HG02938 (cell line): ENCODE results near the gene NDUFAF3.
"Not testable (repeated sequence)": the region's sequence is repeated elsewhere in the genome, so short reads cannot be mapped to it uniquely, and the experiment has no call there.

ENCODE experiments used
- ATAC-seq: cut with Tn5 transposase; IDR thresholded peaks from one replicate; pipeline ENCODE4 v1.9.1; 2021; ENCODE audit warnings: mild to moderate bottlenecking, moderate library complexity; ENCODE audit not compliant: unreplicated experiment

NDUFAF3 gene

DNA sequence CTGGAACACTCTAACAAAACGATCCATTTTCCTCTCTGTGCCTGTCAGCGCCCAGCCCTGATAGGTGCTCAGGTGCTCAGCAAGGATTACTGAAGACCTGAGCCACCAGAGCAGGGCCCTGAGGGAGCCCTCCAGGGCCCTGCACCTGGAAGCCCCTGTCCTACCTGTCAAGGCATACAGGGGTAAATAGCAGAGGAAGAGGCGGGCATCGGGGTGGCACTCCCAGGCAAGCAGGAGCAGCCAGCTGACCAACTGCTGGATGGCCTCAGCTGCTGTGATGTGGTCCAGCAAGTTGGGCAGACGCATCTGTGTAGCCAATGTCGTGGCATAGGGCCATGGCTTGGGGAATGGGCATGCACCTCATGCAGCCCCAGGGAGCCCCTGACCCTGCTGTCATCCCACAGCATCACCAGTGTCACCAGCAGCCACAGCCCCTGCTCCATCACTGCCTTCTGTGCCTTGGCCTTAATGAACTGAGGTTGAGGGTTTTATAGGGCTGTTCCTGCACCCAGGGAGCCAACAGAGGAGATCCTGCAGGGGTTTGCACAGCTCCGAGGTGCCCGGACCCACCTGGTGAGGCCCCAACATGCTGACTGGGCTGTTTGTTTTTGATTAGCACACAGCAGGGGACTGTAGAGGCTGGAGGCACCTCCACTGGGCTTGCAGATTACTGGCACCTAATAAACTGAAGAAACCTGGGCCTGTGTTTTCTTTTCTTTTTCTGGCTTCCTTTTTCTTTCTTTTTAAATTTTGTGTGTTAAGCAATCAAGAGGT, 22.6 kb upstream of the NDUFAF3 start:
- ATAC-seq = no peak

DNA sequence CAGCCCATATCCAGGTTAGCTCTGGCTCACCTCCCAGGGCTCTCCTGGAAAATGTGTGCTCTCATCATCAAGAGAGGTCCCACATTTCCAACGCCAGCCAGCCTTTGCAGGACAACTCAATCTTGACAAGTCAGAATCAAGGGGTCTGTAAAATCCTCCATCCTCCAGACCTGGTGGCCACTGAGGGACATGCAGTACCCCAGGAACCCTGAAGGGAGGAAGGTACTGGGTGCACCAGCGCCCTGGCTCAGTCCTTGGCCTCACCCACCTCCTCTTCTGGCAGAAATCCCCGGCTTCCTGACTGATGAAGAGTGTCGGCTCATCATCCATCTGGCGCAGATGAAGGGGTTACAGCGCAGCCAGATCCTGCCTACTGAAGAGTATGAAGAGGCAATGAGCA, 20.8 kb upstream of the NDUFAF3 start:
- no peak for ATAC-seq

DNA sequence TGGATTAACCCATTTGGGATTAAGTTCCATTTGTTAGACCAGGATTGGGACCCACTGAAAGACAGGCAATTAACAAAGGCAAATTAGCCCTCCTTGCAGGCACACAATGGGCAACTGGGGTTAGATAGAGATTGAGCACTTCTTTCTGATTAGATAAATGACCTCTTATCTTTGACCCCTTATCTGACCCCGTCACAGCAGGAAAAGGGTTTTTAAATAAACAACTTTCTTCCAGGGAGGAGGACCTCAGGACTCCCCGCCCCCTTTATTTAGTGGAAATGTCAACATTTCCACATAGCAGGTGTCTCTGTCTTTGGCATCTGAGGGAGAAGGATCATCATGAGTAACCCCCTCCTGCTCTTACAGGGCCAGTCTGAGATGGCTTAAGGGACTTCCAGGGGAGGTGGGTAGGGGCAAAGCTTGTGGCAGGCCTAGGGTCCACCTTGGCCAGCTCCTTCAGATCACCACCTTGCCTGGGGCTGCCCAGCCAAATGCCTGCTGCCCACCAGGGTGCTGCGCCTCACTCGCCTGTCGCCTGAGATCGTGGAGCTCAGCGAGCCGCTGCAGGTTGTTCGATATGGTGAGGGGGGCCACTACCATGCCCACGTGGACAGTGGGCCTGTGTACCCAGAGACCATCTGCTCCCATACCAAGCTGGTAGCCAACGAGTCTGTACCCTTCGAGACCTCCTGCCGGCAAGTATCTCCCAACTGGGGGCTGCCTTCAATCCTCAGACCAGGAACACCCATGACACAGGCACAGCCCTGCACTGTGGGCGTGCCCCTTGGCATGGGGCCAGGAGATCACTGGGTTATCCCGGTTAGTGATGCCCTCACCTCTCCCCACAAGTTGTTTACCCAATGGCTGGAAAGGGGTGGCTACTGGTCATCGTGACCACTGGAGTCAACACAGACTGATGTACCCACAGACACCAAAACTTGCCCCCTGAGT, 17.3 kb upstream of the NDUFAF3 start:
- ATAC-seq = no peak

DNA sequence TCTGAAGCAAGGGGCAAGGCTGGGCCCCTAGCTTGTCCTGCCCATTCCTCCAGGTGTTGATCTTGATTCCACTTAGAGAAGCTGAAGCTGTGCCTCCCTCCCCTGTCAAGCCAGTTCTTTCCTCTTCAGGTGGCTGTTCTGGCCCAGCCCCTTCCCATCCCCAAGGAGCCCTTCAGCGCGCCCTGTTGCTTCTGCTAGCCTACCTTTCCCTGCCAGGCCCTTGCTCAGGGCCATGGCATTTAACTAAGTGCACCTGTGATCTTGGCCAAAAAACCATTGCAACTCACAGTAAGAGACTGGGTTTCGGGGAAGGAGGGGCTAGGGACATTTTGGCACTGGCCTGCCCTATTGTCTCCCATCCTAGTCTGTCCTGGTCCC, 16.6 kb upstream of the NDUFAF3 start:
- ATAC-seq = no peak

DNA sequence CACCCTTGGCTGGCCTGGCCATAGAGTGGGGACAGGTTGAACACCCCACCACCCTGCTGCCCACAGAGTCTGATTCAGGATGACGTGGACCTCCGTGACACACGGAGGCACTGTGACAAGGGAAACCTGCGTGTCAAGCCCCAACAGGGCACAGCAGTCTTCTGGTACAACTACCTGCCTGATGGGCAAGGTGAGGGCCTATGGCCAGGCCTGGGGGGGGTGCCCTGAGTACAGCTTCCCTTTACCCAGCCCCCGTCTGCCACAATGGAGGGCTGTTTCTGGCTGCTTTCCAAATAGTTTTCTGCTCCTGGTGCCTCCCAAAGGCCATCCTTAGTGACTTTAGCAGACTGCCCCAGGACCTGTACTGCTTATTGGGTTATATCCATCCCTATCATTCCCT, 15.9 kb upstream of the NDUFAF3 start:
- no peak for ATAC-seq

DNA sequence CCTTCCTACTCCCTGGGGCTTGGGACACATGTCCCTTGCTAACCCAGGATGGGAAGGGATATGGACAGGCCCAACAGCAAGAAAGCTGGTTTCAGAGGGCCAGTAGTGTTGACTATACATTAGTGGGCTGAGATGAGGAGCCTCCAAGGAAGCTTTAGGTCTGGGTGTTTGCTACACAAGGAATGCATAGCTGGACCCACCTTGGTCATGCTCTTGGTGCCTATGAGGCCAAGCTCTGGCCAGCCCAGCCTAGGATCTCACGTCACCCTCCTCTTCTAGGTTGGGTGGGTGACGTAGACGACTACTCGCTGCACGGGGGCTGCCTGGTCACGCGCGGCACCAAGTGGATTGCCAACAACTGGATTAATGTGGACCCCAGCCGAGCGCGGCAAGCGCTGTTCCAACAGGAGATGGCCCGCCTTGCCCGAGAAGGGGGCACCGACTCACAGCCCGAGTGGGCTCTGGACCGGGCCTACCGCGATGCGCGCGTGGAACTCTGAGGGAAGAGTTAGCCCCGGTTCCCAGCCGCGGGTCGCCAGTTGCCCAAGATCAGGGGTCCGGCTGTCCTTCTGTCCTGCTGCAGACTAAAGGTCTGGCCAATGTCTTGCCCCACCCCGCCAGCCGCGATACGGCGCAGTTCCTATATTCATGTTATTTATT, 15.4 kb upstream of the NDUFAF3 start:
- ATAC-seq = no peak

DNA sequence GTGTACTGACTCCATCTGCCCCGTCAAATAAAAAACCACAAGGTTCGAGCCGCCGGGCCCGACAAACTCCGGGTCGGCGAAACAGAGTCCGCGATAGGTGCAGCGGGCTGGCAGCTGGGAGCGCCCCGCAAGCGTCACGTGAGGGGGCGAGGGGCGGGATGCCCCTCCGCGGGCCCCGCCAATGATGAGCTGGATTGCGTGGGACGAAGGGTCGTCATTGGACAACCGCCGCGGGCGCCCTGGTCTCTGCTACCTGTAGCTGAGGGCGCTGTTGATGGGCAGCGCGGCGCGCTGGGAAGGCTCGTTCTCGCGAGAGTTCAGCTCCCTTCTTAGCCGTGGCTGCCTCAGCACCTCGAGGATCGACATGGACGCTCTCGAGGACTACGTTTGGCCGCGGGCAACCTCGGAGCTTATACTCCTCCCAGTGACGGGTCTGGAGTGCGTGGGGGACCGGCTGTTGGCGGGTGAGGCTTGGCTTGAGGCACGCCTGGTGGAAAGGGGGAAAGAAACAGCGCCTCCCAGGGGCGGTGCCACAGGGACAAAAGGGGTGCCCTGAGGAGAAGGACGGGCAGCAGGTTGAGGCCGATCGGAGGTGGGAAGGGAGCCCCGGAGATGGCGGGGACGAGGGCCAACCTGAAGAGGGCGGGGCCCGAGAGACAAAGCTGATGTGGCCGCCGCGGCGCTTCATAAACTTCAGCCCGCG, 14.7 kb upstream of the NDUFAF3 start, which contains the start of gene WDR6:
TSS of gene WDR6 (plus strand) at position 324 of the 703 bp plus-strand sequence. CDS start at position 365, 41 bp downstream.
- peak; percentile 79 for ATAC-seq

DNA sequence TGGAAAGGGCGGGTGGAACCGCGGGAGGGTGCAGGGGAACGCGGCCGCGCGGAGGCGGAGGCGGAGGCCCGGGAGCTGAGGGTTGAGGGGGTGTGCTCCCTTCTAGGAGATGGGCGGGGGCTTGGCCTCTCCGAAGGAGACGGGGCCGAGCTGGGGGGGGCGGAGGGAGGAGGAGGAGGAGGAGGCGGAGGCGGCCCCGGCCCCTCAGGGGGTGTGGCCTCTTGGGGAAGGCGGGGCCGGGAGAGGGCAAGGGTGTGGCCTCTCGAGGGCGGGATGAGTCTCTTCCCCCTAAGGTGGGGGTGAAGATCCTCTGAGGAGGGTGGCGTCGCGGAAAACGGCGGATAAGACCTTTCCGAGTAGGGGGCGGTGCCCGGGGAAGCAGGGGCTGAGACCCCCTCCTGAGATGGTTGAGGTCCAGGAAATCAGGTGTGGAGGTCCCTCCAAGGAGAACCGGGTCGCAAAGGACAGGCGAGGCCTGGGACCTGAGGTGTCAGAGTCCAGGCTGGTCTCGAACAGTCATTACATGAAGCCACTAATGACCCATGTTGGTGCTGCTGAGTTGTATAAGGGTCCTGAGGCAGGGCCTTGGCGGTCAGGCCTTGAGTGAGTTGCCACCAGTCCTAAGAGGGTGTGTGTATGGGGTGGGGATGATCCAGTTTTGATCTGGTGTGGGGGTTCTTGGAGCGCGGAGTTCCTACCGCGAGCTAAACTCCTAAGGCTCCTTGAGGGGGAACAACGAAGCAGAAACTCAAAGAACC, 14.0 kb upstream of the NDUFAF3 start:
- ATAC-seq = peak; percentile 35

GRCh38 chr3:49008627-49009026, 13.3 kb upstream of the NDUFAF3 start:
- not testable (repeated sequence) for ATAC-seq

GRCh38 chr3:49009396-49009795, 12.5 kb upstream of the NDUFAF3 start:
- ATAC-seq = no peak

- ATAC-seq = no peak
These were observed 9.4 kb upstream of the NDUFAF3 start for GRCh38 chr3:49012441-49013017.

DNA sequence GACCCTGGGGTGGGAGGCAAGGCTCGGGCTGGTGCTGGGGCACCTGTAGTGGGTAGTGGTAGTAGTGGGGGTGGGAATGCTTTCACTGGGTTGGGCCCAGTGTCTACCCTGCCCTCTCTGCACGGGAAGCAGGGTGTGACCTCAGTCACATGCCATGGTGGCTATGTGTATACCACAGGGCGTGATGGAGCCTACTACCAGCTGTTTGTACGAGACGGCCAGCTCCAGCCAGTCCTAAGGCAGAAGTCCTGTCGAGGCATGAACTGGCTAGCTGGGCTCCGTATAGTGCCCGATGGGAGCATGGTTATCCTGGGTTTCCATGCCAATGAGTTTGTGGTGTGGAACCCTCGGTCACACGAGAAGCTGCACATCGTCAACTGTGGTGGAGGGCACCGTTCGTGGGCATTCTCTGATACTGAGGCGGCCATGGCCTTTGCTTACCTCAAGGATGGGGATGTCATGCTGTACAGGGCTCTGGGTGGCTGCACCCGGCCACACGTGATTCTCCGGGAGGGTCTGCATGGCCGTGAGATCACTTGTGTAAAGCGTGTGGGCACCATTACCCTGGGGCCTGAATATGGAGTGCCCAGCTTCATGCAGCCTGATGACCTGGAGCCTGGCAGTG, 8.7 kb upstream of the NDUFAF3 start:
- no peak for ATAC-seq

DNA sequence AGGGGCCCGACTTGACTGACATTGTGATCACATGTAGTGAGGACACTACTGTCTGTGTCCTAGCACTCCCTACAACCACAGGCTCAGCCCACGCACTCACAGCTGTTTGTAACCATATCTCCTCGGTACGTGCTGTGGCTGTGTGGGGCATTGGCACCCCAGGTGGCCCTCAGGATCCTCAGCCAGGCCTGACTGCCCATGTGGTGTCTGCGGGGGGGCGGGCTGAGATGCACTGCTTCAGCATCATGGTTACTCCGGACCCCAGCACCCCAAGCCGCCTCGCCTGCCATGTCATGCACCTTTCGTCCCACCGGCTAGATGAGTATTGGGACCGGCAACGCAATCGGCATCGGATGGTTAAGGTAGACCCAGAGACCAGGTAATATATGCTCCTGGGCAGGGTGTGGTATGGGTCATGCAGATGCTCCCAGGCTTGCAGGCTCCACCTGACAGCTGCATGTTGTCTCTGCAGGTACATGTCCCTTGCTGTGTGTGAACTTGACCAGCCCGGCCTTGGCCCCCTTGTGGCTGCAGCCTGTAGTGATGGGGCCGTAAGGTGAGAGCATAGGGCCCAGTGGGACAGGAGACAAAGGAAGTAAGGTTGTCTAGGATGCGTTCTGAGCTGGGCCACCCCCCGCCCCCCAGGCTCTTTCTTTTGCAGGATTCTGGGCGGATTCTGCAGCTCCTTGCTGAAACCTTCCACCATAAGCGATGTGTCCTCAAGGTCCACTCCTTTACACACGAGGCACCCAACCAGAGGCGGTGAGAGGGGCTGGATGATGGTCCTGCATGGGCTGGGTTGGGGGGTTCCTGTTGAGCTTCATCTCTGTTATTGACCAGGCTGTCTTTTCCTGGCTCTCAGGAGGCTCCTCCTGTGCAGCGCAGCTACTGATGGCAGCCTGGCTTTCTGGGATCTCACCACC, 7.9 kb upstream of the NDUFAF3 start:
- no peak for ATAC-seq

- ATAC-seq = no peak
These were observed 6.8 kb upstream of the NDUFAF3 start for GRCh38 chr3:49015072-49015471.

DNA sequence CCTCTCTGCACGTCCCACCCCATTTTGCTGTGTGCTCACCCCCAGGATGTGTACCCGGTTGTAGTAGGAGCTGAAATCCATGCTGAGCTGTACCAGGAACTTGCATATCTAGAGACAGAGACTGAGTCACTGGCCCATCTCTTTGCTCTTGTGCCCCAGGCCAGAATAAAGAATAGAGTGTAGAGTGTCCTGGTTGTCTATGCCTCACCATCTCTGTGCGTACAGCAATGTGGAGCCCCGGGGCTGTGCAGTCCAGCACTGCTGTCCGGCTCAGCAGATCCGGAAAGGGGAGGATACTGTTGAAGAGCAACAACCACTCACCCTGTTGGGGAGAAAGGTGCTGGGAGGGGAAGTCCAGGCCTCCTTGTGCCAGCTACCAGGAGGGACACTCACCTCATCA, 6.2 kb upstream of the NDUFAF3 start:
- ATAC-seq = no peak

- ATAC-seq = no peak
These were observed 5.3 kb upstream of the NDUFAF3 start for GRCh38 chr3:49016414-49017228.

- ATAC-seq = no peak
These were observed 4.5 kb upstream of the NDUFAF3 start for GRCh38 chr3:49017229-49017970.
